Measurements from ENCODE around the gene CTIF. TPM values are rescaled to one million over a fixed set of nuclear protein-coding genes. Genes with fewer than 3 reads are reported as not detected.

The CTIF gene
- total and polyA plus RNA-seq, 11 donors, result 21.2 to 93.0 (median 68.0) TPM

DNA sequence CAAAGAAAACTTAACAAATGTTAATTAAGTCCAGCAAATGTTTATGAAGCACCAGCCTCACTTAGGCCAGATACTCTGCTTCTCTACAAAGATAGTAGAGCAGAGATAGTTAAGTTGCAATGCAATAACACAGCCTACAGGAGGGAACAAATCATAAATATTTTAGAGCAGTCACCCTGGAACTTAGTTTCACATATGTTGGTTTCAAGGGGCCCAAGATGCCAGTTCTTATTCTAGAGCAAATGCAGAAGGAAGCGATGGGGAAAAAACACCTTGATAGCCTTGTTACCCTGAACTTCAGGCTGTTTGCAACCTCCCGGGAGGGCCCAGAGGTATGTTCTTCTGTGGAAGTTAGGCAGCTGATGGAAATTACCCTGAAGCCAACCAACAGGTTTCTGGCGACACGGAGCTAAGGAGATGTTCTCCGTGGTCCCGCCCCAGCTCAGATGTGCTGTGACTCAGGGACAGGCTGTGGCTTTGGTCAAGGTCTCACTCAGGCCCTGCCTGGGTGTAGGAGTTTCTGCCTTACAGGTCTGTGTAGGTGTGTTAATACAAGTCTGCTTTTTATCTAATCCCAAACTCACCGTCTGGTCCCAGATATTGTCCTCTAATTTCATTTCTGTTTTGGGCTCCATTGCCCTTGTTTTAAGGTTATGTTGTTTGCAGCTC is 3.8 kb downstream of the CTIF start:
- TF ChIP-seq, protein P1, sequence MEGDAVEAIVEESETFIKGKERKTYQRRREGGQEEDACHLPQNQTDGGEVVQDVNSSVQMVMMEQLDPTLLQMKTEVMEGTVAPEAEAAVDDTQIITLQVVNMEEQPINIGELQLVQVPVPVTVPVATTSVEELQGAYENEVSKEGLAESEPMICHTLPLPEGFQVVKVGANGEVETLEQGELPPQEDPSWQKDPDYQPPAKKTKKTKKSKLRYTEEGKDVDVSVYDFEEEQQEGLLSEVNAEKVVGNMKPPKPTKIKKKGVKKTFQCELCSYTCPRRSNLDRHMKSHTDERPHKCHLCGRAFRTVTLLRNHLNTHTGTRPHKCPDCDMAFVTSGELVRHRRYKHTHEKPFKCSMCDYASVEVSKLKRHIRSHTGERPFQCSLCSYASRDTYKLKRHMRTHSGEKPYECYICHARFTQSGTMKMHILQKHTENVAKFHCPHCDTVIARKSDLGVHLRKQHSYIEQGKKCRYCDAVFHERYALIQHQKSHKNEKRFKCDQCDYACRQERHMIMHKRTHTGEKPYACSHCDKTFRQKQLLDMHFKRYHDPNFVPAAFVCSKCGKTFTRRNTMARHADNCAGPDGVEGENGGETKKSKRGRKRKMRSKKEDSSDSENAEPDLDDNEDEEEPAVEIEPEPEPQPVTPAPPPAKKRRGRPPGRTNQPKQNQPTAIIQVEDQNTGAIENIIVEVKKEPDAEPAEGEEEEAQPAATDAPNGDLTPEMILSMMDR (IDR thresholded peaks at IDR 0.05), result no peak
- no peak for TF ChIP-seq POLR2A (IDR thresholded peaks at IDR 0.05)
- 82 to 87% (median 85%) methylated on average over 7 of the region's 7 CpGs for WGBS, 4 donors

DNA sequence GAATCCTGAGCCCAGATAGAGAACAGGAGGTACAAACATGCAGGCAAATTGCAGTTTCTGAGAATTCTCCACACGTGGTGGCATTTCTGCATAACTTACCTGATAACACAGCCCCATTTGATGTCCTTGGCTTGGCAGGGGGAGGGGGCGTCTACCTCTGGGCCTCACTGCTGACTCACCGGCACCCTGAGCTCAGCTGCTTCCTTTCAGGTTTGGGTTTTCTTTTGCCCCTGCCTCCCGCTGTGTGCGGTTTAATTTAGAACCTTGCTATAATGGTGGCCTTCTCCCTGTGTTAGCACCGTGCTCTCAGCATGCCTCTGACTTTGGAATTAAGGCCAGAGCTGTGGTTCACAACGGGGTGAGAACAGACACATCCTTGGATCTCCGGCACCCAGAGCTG is 4.4 kb downstream of the CTIF start:
- no peak for ATAC-seq
- peaks cover 0 to 72% (median 62%) of the 10 kb centered on the region in 12 donors for H3K4me1 ChIP-seq
- WGBS, 4 donors, result 60 to 77% (median 72%) methylated on average over 8 of the region's 8 CpGs
- DNase-seq, result no peak
- no peak for TF ChIP-seq POLR2A (IDR thresholded peaks at IDR 0.05)
- TF ChIP-seq, protein P1 (IDR thresholded peaks at IDR 0.05), result no peak
- H3K27me3 ChIP-seq, result no peaks in the 10 kb centered on the region
- H3K36me3 ChIP-seq, result no peaks in the 10 kb centered on the region
- H3K27ac ChIP-seq, result peak overlapping the region in 5 of 12 donors; percentile 0 to 98 (median 31)
- no peaks in the 10 kb centered on the region for H3K9me3 ChIP-seq
- no peak overlapping the region for H3K4me3 ChIP-seq
- intact Hi-C loops (cut with DNase I), result loop anchor here in 7 of 10 donors (2.0 to 10.0 kb wide), 9 partner anchors 20 to 119 kb away; no protein-coding TSS in a partner anchor

More for the DNA sequence above, 3.8 kb downstream of the CTIF start:
- Histone ChIP-seq H3K4me3 (no peak overlapping the region), H3K9me3 (no peaks in the 10 kb centered on the region), H3K4me1 (peaks cover 0 to 69% (median 59%) of the 10 kb centered on the region in 12 donors), H3K27me3 (no peaks in the 10 kb centered on the region), H3K36me3 (no peaks in the 10 kb centered on the region), H3K27ac (peak overlapping the region in 5 of 12 donors; percentile 0 to 98 (median 31))
- no peak for DNase-seq
- ATAC-seq, result no peak
- intact Hi-C loops (cut with DNase I), result loop anchor here in 7 of 10 donors (2.0 to 10.0 kb wide), 9 partner anchors 20 to 120 kb away; no protein-coding TSS in a partner anchor

DNA sequence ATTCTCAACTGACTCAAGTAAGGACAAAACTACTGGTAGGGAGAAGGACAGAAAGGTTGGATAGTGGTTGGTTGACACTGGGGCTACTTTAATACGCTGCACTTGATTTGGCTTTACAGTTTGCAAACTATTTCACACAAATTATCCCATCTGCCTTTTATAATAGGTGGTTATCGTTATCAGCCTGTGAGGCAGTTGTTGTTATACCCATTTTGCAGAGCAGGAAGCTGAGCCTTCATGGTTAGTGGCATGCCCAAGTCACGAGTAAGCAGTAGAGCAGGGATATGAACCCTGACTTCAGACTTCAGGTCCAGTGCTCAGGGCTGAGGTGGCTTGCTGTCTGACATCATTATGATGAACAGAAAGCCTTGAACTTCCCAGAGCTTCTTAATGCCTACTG is 5.3 kb downstream of the CTIF start:
- H3K27ac ChIP-seq, result peak overlapping the region in 2 of 12 donors; percentile 71 to 81
- 96 to 98% (median 97%) methylated on average over 3 of the region's 3 CpGs for WGBS, 4 donors
- intact Hi-C loops (cut with DNase I), result loop anchor here in 7 of 10 donors (5.0 to 10.0 kb wide), 8 partner anchors 51 to 118 kb away; no protein-coding TSS in a partner anchor

More for the DNA sequence above, 5.3 kb downstream of the CTIF start:
- DNase-seq (no peak), ATAC-seq (no peak)
- no peak for TF ChIP-seq POLR2A (IDR thresholded peaks at IDR 0.05)
- TF ChIP-seq, protein P1 (IDR thresholded peaks at IDR 0.05), result no peak
- Histone ChIP-seq H3K4me1 (peaks cover 0 to 77% (median 67%) of the 10 kb centered on the region in 12 donors), H3K27me3 (no peaks in the 10 kb centered on the region), H3K9me3 (no peaks in the 10 kb centered on the region), H3K4me3 (no peak overlapping the region), H3K36me3 (no peaks in the 10 kb centered on the region)

Data from heart left ventricle (tissue), 16 donors.